HG03039 (cell line): ENCODE measurements around the gene TOP3A.
"Not testable (repeated sequence)": the region's sequence is repeated elsewhere in the genome, so short reads cannot be mapped to it uniquely, and the experiment has no call there.

Experiments used
- ATAC-seq: cut with Tn5 transposase; IDR thresholded peaks from one replicate; pipeline ENCODE4 v1.9.1; 2021; ENCODE audit warnings: mild to moderate bottlenecking, moderate library complexity; ENCODE audit not compliant: unreplicated experiment

The TOP3A gene, protein sequence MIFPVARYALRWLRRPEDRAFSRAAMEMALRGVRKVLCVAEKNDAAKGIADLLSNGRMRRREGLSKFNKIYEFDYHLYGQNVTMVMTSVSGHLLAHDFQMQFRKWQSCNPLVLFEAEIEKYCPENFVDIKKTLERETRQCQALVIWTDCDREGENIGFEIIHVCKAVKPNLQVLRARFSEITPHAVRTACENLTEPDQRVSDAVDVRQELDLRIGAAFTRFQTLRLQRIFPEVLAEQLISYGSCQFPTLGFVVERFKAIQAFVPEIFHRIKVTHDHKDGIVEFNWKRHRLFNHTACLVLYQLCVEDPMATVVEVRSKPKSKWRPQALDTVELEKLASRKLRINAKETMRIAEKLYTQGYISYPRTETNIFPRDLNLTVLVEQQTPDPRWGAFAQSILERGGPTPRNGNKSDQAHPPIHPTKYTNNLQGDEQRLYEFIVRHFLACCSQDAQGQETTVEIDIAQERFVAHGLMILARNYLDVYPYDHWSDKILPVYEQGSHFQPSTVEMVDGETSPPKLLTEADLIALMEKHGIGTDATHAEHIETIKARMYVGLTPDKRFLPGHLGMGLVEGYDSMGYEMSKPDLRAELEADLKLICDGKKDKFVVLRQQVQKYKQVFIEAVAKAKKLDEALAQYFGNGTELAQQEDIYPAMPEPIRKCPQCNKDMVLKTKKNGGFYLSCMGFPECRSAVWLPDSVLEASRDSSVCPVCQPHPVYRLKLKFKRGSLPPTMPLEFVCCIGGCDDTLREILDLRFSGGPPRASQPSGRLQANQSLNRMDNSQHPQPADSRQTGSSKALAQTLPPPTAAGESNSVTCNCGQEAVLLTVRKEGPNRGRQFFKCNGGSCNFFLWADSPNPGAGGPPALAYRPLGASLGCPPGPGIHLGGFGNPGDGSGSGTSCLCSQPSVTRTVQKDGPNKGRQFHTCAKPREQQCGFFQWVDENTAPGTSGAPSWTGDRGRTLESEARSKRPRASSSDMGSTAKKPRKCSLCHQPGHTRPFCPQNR

DNA sequence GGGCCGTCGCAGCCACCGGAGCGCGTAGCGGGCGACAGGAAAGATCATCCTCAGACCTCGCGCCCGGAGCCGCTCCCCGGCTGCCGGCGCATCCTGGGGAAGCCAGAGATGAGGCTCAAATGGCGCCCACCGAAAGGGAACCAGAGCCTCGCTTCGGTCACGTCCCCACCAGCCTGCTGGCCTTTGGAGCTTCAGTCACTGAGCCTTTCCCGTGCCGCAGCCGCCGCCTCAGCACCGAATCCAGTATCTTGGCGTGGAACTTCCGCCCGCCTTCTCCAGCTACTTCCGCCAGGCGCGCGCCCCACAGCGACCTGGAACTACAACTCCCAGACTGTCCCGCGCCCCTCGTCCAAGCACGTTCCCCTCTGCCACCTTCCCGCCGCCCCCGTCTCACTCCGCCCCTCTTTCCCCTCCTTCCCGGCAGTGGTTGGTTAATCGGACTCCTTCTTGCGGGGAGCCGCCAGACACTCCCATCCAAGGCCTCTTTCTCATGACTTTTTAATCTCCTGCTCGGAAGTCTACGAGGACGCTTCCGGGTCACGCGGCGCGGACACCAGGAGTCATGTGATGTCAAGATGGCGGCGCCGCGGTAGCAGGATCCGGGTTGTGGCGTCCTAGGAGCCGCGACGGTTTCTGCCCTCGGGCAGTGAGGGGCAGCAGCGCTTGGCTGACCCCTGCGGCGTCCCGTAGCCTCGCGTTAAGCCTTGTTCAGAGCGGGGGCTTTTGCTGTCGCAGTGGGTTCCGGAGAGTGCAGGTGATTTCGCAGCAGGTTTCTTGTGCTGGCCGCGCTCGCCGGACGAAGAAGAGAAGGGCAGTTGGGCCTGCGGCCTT lies at the start of gene TOP3A, which contains the start of gene SMCR8:
TOP3A (minus strand) TSS at position 264 of the 831 bp plus-strand sequence; CDS start at position 48, 216 bp downstream.
SMCR8 (plus strand) TSS at position 563 of the 831 bp plus-strand sequence. CDS start 497 bp downstream, outside the sequence.
- peak; percentile 85 for ATAC-seq

DNA sequence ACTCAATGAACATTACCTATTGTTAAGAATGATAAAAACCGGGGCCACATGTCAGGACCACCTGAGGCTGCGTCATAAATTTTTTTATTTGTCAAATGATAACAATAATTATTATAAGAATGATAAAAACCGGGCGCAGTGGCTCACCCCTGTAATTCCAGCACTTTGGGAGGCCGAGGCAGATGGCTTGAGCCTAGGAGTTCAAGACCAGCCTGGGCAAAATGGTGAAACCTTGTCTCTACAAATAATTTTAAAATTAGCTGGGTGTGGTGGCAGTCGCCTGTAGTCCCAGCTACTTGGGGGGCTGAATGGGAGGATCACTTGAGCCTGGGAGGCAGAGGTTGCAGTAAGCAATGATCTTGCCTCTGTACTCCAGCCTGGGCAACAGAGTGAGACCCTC lies 49.4 kb upstream of the TOP3A start:
- ATAC-seq: no peak

DNA sequence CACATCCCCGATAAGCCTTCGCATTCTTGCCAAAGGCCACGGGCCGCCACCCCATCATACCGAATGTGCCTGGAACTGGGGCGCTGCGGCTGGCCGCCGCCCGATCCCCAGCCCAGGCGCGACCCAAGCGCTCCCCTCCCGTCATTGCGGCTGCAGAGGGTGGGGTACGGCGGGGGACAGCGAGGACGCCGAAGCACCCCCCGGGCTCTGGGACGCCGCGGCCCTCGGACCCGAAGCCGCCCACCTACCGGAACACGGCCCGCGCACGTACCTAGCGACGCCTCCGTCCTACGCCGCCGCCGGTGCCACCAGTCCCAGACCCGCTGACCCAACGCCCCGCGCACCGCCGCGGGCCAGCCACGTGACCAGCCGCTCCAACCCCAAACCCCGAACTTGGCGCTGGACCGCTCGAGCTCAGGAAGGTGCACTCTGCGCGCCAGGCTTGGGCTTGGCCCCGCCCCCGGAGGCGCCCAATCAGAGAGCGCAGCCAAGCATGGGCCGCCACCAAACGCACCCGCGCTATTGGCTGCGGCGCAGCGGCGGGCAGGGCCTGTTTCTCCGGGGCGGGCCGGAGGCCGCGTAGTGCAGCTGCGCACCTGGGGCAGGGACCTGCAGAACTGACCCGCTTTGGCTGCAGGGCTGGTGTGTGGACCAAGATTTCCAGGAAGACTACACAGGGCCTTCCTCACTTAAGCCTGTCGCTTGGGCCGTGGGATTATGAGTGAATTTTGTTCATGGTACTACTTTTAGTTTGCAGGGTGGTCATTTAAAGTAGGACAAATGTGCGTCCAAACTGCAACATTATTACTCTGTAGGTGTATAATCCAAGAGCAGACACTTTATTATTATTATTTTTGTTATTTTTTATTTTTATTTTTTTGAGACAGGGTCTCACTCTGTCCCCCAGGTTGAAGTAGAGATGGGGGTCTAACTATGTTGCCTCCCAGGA lies 48.6 kb upstream of the TOP3A start, which contains the start of gene SHMT1:
SHMT1 (minus strand) TSS at position 450 of the 949 bp plus-strand sequence. CDS start 7,569 bp downstream, outside the sequence.
- peak; percentile 93 for ATAC-seq

DNA sequence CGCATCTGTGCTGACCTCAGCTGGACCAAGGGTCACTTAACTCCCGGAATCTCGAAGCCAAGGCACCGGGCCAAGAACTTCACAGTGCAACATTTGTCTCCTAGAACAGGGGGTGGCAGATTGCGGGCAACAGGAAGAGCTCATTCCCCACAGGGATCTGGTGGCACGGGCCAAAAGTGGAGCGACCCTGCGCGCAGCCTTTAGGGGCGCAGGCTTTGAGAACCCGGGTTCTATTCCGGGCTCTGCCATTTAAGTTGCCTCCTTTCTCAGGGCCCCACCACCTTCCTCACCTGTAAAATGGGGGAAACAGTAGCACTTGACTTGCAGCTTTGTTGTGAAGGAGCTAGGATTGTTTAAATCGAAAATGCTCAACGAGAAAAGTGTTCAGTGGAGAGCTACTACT lies 47.9 kb upstream of the TOP3A start:
- ATAC-seq: no peak

DNA sequence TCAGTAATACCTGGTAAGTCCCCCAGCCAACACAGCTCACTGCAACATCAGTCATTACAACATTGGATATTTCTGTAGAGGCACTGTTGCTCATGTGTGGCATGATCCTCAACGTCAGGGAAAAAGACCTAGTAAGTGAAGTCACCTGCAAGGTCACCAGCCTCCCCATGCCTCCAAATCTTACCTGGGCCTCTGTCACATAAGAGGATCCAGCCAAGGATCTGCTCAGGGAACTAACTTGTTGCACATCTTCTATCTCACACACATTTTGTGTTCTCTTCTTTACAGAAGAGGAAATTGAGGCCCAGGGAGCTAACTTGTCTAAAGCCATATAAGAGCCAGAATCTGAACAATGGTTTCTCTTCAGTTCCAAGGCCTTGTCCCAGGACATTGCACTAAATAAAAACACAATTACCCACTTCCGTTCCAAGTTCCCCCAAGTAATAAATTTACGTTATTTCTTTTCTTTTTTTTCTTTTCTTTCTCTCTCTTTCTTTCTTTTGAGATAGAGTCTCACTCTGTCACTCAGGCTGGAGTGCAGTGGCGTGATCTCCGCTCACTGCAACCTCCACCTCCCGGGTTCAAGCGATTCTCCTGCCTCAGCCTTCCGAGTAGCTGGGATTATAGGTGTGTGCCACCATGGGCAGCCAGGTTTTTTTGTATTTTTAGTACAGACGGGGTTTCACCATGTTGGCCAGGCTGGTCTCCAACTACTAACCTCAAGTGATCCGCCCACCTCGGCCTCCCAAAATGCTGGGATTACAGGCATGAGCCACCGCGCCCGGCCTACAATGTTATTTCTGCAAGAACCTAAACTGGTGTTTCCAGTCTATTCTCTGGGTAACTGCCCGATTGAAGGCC lies 47.3 kb upstream of the TOP3A start:
- ATAC-seq: no peak

- ATAC-seq: no peak
Measured at GRCh38 chr17:18360518-18360917, 45.7 kb upstream of the TOP3A start.

DNA sequence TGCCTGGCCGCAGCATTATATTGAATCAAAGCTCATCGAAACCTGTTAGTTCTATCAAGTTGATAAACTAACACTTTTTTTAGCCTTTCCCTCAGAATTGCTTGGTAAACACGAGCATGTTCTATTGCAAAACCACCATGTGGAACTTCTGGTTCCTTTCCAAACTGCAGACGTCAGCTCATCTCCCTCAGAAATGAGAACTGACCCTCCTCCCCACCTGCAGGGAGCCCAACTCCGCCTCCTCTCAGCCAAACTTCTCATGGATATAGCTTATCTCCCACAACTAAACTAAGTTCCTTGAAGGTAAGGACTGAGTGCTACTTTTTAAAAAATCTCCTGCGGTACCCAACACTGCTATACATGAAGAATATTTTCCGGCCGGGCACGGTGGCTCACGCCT lies 41.8 kb upstream of the TOP3A start:
- no peak for ATAC-seq

- no peak for ATAC-seq
Measured at GRCh38 chr17:18353541-18353940, 38.7 kb upstream of the TOP3A start.

DNA sequence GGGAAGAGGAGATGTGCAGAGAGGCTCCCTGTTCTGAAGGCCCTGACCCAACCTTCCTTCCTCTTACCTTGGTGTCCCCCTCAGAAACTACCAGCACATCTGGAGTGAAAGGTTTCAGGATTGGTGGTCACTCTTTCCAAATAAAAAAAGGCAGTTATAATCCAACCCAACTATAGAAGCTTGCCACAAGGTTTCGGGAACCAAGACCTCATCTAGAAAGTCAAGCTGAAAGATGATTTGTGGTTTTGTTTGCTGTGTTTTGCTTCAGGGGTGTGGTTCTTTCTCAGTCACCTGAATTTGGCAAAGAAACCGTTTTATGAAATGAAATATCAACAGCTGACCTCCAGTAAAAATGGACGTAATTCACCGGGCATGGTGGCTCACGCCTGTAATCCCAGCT lies 29.2 kb upstream of the TOP3A start:
- no peak for ATAC-seq

DNA sequence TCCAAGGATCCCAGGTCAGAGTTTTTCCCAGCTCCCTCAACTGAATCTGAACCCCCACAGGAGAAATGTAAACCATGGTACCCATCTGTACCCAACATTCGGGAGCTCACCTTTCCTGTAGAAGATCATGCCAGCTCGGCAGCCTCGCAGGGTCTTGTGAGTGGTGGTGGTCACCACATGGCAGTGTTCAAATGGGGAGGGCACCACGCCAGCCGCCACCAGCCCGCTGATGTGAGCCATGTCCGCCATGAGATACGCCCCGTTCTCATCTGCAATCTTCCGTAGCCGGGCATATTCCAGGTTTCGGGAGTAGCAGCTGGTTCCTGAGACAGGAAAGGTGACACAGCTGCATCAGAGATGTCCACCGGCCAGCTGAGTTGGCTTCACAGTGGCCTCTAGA lies 25.1 kb upstream of the TOP3A start:
- ATAC-seq: no peak

DNA sequence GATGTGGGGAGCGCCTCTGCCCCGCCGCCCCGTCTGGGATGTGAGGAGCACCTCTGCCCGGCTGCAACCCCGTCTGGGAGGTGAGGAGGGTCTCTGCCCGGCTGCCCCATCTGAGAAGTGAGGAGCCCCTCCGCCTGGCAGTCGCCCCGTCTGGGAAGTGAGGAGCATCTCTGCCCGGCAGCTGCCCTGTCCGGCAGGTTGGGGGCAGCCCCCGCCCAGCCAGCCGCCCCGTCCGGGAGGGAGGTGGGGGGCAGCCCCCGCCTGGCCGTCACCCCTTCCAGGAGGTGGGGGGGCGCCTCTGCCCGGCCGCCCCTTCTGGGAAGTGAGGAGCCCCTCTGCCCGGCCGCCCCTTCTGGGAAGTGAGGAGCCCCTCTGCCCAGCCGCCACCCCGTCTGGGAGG lies 23.4 kb upstream of the TOP3A start:
- not testable (repeated sequence) for ATAC-seq

DNA sequence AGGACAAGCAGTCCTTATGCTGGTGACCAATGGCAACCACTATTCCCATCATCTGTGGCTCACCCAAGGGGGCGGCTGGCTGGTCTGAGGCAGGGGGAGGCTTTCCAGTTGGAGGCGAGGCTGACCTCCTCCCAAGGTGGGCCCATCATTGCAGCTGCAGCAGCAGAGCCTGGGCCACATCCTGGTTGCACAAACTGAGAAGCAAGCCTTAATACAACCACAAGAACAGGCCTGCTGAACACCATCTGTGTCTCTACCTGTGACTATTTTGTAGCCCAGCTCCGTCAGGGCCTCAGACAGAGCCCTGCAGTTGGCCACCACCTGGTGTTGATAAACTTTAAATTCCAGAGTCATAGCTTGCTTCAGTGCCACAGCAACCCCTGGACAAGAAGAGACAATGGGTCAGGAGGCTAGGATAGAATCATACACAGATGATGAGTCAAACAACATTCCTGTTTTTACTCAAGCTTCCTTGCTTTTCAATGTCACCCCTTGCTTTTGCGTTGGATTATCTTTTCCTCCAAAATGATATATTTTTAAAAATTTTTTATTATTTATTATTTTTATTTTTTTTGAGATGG lies 18.2 kb upstream of the TOP3A start:
- no peak for ATAC-seq

DNA sequence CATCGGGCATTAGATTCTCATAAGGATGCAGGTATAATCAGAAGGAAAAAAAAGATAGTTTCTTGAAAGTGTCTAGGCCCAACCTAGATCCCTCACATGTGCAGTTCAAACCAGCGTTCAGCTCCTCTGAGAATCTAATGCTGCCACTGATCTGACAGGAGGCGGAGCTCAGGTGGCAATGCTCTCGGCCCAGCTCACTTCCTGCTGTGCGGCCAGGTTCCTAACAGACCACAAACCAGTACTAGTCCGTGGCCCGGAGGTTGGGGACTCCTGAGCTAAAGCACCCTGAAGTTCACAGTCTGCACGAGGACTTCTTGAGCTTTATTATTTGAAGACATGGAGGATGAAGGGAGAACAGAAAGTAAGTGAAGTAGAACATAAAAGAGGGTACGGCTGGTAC lies 17.1 kb upstream of the TOP3A start:
- no peak for ATAC-seq

GRCh38 chr17:18328643-18329204 lies 13.9 kb upstream of the TOP3A start:
- no peak for ATAC-seq

DNA sequence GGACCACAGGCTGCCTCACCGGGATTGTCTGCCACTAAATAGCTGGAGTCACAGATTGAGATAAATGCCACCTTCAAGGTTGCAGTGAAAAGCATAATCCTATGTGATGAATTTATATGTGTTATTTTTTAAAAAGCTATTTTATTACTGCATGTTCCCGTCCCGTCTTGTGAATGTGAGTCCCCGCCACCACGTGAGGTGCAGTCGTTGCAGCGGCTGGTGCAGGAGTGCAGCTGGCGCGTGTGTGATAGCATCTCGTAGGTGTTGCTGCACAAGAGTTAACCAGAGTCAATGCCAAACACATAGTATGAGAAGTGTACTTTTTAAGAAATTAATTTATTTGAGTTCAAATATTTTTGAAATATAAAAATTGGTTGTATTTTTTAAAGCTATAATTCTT lies 12.8 kb upstream of the TOP3A start:
- no peak for ATAC-seq

DNA sequence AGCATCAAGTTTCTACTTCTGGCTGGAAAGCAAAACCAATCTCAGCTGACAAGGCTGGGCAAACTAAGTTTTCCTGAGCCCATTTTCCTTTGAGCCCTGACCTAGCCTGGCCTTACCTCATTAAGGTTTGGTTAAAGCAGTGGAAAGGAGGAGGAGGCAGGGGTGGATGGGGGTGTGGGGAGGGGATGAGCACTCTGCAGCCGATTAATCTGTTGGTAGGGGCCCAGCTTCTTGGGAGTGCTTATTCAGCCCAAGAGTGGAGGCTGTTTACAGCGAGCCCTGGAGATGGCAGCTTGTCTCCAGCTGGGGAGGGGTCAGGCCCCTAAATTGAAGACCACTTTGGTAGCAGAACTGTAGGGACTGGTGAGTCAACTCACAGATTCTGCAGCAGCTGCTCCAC lies 12.3 kb upstream of the TOP3A start:
- no peak for ATAC-seq

DNA sequence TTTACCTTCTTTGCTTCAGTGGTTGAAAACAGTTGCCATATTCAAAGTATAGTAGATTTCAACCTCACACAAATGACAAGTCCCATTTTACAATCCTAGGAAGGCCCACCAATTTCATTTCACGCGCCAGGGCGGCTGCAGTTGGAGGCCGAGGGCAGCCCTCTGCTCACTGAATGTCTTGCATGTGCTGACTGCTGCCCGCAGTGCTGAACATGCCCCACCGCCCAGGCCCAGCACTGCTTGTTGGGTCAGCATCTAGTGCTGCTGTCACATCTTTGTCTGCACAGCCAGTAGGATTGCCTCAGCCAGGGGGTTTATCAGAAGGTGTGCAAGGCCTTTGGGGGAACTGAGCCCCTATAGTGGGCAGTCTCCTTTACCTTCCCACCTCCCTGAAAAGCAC lies 11.8 kb upstream of the TOP3A start:
- no peak for ATAC-seq

DNA sequence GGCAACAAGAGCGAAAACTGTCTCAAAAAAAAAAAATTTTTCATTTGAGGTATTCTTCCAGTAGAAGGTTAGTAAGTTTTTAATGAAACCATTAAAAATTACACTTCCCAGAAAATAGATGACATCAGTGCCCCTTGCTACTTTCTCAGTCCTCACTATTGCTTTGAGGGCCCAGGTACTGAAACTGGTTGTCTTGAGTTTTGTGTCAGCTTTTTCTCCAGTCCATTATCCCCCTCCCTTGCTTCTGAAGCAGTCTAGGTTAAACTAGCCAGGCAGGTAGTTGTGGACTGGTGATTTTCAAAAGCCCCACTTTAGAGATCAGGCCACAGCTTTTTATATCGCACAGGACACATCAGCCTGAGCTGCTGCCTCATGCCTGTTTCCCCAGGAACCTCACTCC lies 11.2 kb upstream of the TOP3A start:
- no peak for ATAC-seq
